CD4-positive, alpha-beta T cell (primary cell): ENCODE measurements around the gene ABHD1. TPM values are rescaled to one million over a fixed set of nuclear protein-coding genes. Genes with fewer than 3 reads are reported as not detected.

Experiments used
- ATAC-seq: fragments of 200-7000 bp; cut with Tn5 transposase; one replicate; pipeline ENCODE4 v1.10.0; 2022; ENCODE audit warnings: mild to moderate bottlenecking; ENCODE audit not compliant: poor library complexity
- CTCF ChIA-PET: fragments of 350-600 bp; sonication (Branson Sonifier 250); formaldehyde crosslinking; loops from one replicate; lab custom pipeline; 2021; ENCODE audit warnings: antibody characterized with exemption, inconsistent platforms; lab: Charles Lee
- POLR2A ChIA-PET: fragments of 350-600 bp; sonication (Branson Sonifier 250); formaldehyde crosslinking; loops from one replicate; lab custom pipeline; 2021; ENCODE audit warnings: antibody characterized with exemption, inconsistent platforms; lab: Charles Lee
- DNase-seq, 14 experiments: peaks; one replicate each; pipeline ENCODE4 v3.0.0-alpha.2; 2013 to 2020; ENCODE audit warnings: mixed read lengths in 2 of 14
- H3K27ac ChIP-seq, 2 donors: one replicate each; pipeline versions ENCODE4 v1.5.1 to v1.7.0; 2013; ENCODE audit warnings: low read length in 2 of 2, low read depth in 1 of 2, mild to moderate bottlenecking in 1 of 2
- H3K27me3 ChIP-seq, 2 experiments: 1 replicate in 1 of 2; 2 replicates in 1 of 2; pipeline versions ENCODE4 v1.6.1 to v1.7.0; 2013; ENCODE audit warnings: low read length in 2 of 2, control low read depth in 1 of 2, mild to moderate bottlenecking in 1 of 2, moderate library complexity in 1 of 2; ENCODE audit not compliant: insufficient read depth in 2 of 2, control insufficient read depth in 1 of 2
- H3K36me3 ChIP-seq: one replicate; pipeline ENCODE4 v1.6.1; 2013; ENCODE audit warnings: low read length, control low read depth; ENCODE audit not compliant: insufficient read depth
- H3K4me1 ChIP-seq: one replicate; pipeline ENCODE4 v1.6.1; 2013; ENCODE audit warnings: low read length, control low read depth; ENCODE audit not compliant: insufficient read depth
- H3K4me3 ChIP-seq: one replicate; pipeline ENCODE4 v1.5.1; 2013; ENCODE audit warnings: mild to moderate bottlenecking, low read length, moderate library complexity
- H3K9me3 ChIP-seq, 2 experiments: 1 replicate in 1 of 2; 2 replicates in 1 of 2; pipeline versions ENCODE4 v1.6.1 to v1.7.0; 2013; ENCODE audit warnings: low read length in 2 of 2, mild to moderate bottlenecking in 2 of 2, control low read depth in 1 of 2, moderate library complexity in 1 of 2; ENCODE audit not compliant: control insufficient read depth in 1 of 2, insufficient read depth in 1 of 2
- H3K27ac Mint-ChIP-seq: one replicate; pipeline ENCODE4 v1.8.0; 2020; ENCODE audit warnings: mixed read lengths
- H3K27me3 Mint-ChIP-seq: one replicate; pipeline ENCODE4 v1.8.0; 2021; ENCODE audit warnings: mixed read lengths
- H3K36me3 Mint-ChIP-seq: one replicate; pipeline ENCODE4 v1.8.0; 2021; ENCODE audit warnings: low read depth, mixed read lengths
- H3K4me1 Mint-ChIP-seq: one replicate; pipeline ENCODE4 v1.8.0; 2021; ENCODE audit warnings: low read depth, mixed read lengths
- H3K4me3 Mint-ChIP-seq: one replicate; pipeline ENCODE4 v1.8.0; 2020; ENCODE audit warnings: mild to moderate bottlenecking, mixed read lengths
- H3K9me3 Mint-ChIP-seq: one replicate; pipeline ENCODE4 v1.8.0; 2020; ENCODE audit warnings: mixed read lengths
- intact Hi-C, 2 experiments: fragments of 100-400 bp; cut with DNase I in 1 of 2; cut with micrococcal nuclease in 1 of 2; formaldehyde crosslinking; loops; one replicate each; pipeline versions ENCODE4 v1.15.1 to v1.9.0; 2023 to 2025; cut with DNase I, micrococcal nuclease
- total RNA-seq, 174 experiments: library from RNA in 2 of 174; stranded (reverse) in 2 of 174; gene quantifications; one replicate each; pipeline ENCODE4 v1.2.3 and lab custom pipeline; 2021 to 2026
- TF ChIP-seq, protein P1 (sequence below): fragments of 200-600 bp; IDR thresholded peaks from one replicate; pipeline ENCODE4 v1.8.0; 2022; ENCODE audit warnings: antibody characterized with exemption, mild to moderate bottlenecking

The ABHD1 gene
- total RNA-seq, 2 experiments from 2014 or later, result 1.0 to 1.3 TPM

DNA sequence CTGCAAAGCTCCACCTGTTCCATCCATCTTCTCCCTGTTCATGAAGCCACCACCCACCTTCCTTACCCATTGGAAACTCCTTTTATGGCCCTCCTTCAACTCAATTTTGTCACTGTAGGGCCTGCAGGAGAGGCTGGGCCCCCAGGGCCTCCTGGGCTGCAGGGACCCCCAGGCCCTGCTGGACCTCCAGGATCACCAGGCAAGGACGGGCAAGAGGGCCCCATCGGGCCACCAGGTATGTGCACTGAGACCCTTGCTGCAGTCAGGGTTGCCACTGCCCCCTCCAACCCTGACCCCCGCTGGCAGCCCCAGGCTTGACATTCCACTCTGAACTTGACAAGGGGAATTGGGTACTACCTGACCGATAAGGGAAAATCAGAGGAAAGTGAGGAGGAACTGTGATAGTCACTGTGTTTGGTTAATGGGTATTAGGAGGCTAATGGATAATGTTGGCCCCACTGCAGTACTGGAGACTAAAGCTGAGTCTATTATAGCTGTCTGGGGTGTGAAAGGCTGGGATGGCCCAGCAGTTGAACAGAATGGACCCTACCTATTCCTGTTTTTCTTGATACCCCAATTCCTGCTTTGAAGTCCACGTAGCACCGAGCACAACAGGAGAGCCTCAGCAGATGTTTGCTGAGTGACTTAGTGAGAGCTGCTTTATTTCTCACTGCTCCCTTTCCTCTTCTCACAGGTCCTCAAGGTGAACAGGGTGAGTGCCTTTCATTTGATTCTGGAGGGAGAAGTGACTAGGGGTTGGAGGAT, 39.1 kb upstream of the ABHD1 start:
- H3K9me3 Mint-ChIP-seq, result no peaks in the 10 kb centered on the region
- H3K36me3 Mint-ChIP-seq, result no peaks in the 10 kb centered on the region
- Histone ChIP-seq H3K9me3 (no peaks in the 10 kb centered on the region), H3K36me3 (no peaks in the 10 kb centered on the region), H3K27me3 (no peaks in the 10 kb centered on the region), H3K27ac (no peak overlapping the region), H3K4me3 (no peak overlapping the region), H3K4me1 (peaks cover 60% of the 10 kb centered on the region)
- CTCF ChIA-PET, result interaction anchor here (1.5 kb wide), 1 partner anchor 33 kb away, joined by 4 read pairs; the partner anchor contains the start of gene AGBL5
- no peaks in the 10 kb centered on the region for H3K27me3 Mint-ChIP-seq
- no peak for ATAC-seq
- POLR2A ChIA-PET, result interaction anchor here (9.9 to 10.2 kb wide), 2 partner anchors 14 to 33 kb away, joined by 113 to 161 read pairs; partner anchors contain the start of genes AGBL5 and OST4
- intact Hi-C loops, result loop anchor here in 1 of 2 experiments (5.0 kb wide), 2 partner anchors 122 to 288 kb away; partner anchors contain the start of genes EIF2B4 and SNX17
- peaks cover 34% of the 10 kb centered on the region for H3K4me1 Mint-ChIP-seq
- peak overlapping the region; percentile 35 for H3K27ac Mint-ChIP-seq
- no peak for DNase-seq
- TF ChIP-seq, protein P1, sequence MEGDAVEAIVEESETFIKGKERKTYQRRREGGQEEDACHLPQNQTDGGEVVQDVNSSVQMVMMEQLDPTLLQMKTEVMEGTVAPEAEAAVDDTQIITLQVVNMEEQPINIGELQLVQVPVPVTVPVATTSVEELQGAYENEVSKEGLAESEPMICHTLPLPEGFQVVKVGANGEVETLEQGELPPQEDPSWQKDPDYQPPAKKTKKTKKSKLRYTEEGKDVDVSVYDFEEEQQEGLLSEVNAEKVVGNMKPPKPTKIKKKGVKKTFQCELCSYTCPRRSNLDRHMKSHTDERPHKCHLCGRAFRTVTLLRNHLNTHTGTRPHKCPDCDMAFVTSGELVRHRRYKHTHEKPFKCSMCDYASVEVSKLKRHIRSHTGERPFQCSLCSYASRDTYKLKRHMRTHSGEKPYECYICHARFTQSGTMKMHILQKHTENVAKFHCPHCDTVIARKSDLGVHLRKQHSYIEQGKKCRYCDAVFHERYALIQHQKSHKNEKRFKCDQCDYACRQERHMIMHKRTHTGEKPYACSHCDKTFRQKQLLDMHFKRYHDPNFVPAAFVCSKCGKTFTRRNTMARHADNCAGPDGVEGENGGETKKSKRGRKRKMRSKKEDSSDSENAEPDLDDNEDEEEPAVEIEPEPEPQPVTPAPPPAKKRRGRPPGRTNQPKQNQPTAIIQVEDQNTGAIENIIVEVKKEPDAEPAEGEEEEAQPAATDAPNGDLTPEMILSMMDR, result no peak
- H3K4me3 Mint-ChIP-seq, result peak overlapping the region; percentile 91

DNA sequence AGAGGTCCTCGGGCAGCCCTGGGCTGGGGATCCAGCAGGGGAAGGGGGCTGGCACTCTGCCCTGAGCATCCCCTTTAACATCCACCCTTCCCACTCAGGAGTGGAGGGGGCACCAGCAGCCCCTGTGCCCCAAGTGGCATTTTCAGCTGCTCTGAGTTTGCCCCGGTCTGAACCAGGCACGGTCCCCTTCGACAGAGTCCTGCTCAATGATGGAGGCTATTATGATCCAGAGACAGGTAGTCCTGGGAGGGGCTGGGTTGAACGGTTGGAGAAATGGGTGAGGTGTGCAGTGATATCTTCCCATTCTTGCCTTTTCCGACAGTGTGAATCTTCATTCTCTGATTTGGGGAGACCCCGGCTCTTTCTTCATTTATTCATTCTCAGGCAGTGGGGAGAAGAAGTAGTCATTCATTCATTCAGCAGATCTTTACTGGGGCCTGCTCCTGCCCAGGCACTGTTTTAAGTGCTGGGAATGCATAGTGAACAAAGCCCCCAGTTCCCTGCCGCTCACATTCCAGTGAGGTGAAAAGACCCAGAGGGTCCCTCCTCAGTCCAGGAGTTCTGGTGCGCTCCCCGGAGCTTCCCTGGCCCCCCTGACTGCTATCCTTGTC, 38.4 kb upstream of the ABHD1 start:
- peak overlapping the region; percentile 70 for H3K4me3 ChIP-seq
- DNase-seq, result no peak
- H3K4me3 Mint-ChIP-seq, result peak overlapping the region; percentile 91
- POLR2A ChIA-PET, result interaction anchor here (0.8 to 10.2 kb wide), 4 partner anchors 15 to 218 kb away, joined by 3 to 161 read pairs (median 58); partner anchors contain the start of genes AGBL5 and OST4
- H3K27me3 Mint-ChIP-seq, result no peaks in the 10 kb centered on the region
- no peaks in the 10 kb centered on the region for H3K36me3 Mint-ChIP-seq
- no peaks in the 10 kb centered on the region for H3K9me3 Mint-ChIP-seq
- TF ChIP-seq, protein P1, result no peak
- H3K4me1 Mint-ChIP-seq, result peaks cover 37% of the 10 kb centered on the region
- H3K4me1 ChIP-seq, result peaks cover 60% of the 10 kb centered on the region
- ATAC-seq, result no peak
- CTCF ChIA-PET, result interaction anchor here (1.2 to 2.1 kb wide), 4 partner anchors 12 to 52 kb away, joined by 4 to 8 read pairs (median 4); partner anchors contain the start of genes AGBL5, OST4 and TMEM214
- H3K9me3 ChIP-seq, result no peaks in the 10 kb centered on the region
- peak overlapping the region; percentile 35 for H3K27ac Mint-ChIP-seq
- H3K36me3 ChIP-seq, result no peaks in the 10 kb centered on the region
- peak overlapping the region; percentile 65 to 70 for H3K27ac ChIP-seq
- no peaks in the 10 kb centered on the region for H3K27me3 ChIP-seq
- intact Hi-C loops, result loop anchor here in 1 of 2 experiments (5.0 kb wide), 2 partner anchors 123 to 287 kb away; partner anchors contain the start of genes EIF2B4 and SNX17

DNA sequence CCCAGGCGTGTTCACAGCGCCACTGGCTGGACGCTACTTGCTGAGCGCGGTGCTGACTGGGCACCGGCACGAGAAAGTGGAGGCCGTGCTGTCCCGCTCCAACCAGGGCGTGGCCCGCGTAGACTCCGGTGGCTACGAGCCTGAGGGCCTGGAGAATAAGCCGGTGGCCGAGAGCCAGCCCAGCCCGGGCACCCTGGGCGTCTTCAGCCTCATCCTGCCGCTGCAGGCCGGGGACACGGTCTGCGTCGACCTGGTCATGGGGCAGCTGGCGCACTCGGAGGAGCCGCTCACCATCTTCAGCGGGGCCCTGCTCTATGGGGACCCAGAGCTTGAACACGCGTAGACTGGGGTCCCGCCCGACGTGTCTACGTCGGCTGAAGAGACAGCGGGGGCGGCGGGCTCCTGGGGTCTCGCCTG, 37.9 kb upstream of the ABHD1 start:
- H3K4me1 Mint-ChIP-seq, result peaks cover 38% of the 10 kb centered on the region
- no peak for ATAC-seq

More for the DNA sequence above, 37.9 kb upstream of the ABHD1 start:
- intact Hi-C loops, result loop anchor here in 1 of 2 experiments (1.0 to 5.0 kb wide), 8 partner anchors 14 to 287 kb away; partner anchors contain the start of genes ATRAID, CAD, EIF2B4 and OST4
- Mint-ChIP-seq H3K4me3 (peak overlapping the region; percentile 91), H3K36me3 (no peaks in the 10 kb centered on the region), H3K27ac (peak overlapping the region; percentile 35), H3K9me3 (no peaks in the 10 kb centered on the region), H3K27me3 (no peaks in the 10 kb centered on the region)
- Histone ChIP-seq H3K9me3 (no peaks in the 10 kb centered on the region), H3K4me3 (peak overlapping the region; percentile 70), H3K27ac (peak overlapping the region; percentile 65 to 70), H3K36me3 (no peaks in the 10 kb centered on the region), H3K4me1 (peaks cover 55% of the 10 kb centered on the region), H3K27me3 (no peaks in the 10 kb centered on the region)
- CTCF ChIA-PET, result interaction anchor here (1.2 to 2.1 kb wide), 5 partner anchors 13 to 124 kb away, joined by 4 to 9 read pairs (median 4); partner anchors contain the start of genes AGBL5, OST4 and TMEM214
- DNase-seq, result peak in 5 of 14 experiments; percentile 17 to 58 (median 37)
- TF ChIP-seq, protein P1, result no peak
- POLR2A ChIA-PET, result interaction anchor here (0.8 to 10.2 kb wide), 5 partner anchors 15 to 217 kb away, joined by 3 to 161 read pairs (median 4); partner anchors contain the start of genes AGBL5, OST4 and TMEM214
